ENCODE results near the gene CYB5B. TPM values are rescaled to one million over a fixed set of nuclear protein-coding genes. Genes with fewer than 3 reads are reported as not detected.

CYB5B gene
- total RNA-seq, 4 donors from 2014 or later, result 26.7 to 31.2 (median 29.1) TPM

DNA sequence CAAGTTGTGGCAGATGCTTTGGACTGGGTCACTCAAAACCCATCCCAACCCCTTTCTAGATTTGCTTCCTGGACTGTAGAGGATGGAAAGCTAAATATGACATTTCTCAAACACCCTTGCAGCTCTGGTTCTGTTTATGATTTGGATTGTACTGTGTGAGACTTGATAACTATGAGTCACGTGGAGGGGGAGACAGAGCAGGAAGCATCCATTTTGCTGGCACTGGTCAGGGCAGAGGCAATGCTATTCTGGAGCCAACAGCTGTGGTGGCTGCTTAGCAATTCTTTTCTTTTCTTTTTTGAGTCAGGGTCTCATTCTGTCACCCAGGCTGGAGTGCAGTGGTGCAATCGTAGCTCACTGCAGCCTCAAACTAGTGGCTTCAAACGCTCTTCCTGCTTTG, 25.1 kb upstream of the CYB5B start:
- TF ChIP-seq EP300 (IDR thresholded peaks at IDR 0.05) (no peak), POLR2A (IDR thresholded peaks at IDR 0.05; ENCODE audit: low read depth) (no peak), POLR2AphosphoS5 (IDR thresholded peaks at IDR 0.05) (no peak)
- TF ChIP-seq, protein P1, sequence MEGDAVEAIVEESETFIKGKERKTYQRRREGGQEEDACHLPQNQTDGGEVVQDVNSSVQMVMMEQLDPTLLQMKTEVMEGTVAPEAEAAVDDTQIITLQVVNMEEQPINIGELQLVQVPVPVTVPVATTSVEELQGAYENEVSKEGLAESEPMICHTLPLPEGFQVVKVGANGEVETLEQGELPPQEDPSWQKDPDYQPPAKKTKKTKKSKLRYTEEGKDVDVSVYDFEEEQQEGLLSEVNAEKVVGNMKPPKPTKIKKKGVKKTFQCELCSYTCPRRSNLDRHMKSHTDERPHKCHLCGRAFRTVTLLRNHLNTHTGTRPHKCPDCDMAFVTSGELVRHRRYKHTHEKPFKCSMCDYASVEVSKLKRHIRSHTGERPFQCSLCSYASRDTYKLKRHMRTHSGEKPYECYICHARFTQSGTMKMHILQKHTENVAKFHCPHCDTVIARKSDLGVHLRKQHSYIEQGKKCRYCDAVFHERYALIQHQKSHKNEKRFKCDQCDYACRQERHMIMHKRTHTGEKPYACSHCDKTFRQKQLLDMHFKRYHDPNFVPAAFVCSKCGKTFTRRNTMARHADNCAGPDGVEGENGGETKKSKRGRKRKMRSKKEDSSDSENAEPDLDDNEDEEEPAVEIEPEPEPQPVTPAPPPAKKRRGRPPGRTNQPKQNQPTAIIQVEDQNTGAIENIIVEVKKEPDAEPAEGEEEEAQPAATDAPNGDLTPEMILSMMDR (IDR thresholded peaks at IDR 0.05), result no peak
- Histone ChIP-seq H3K36me3 (no peaks in the 10 kb centered on the region), H3K27me3 (no peaks in the 10 kb centered on the region), H3K4me3 (no peak overlapping the region), H3K4me1 (peaks cover 25 to 40% (median 35%) of the 10 kb centered on the region in 4 donors), H3K27ac (replicated peaks in 1 of 4) (no peak overlapping the region), H3K9me3 (no peaks in the 10 kb centered on the region)
- 59% methylated on average over 3 of the region's 3 CpGs for whole genome bisulfite sequencing
- intact Hi-C loops (cut with DNase I), result loop anchor here (5.0 kb wide), 2 partner anchors 168 to 308 kb away; partner anchors contain the start of gene NFAT5
- no peak for DNase-seq (ENCODE audit: extremely low spot score)

DNA sequence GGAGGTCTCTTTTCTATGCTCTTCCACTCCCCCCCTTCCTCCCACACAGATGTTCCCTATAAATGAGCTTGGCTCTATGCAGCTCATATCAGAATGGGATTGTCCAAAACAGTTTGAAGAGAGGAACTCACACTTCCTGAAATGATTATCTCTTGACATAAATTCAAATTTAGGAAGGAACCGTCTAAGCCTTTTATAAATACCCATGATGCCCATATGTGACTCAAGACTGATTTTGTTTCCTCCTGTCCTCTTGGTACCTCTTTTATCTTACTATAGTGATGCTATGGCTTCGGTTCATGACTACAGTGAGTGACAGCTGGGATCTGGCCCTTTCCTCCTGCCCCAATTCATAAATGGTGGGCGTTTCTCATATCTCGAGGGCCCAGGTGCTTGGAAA, 22.0 kb upstream of the CYB5B start:
- Histone ChIP-seq H3K36me3 (no peaks in the 10 kb centered on the region), H3K4me3 (no peak overlapping the region), H3K4me1 (peaks cover 23 to 29% (median 26%) of the 10 kb centered on the region in 4 donors), H3K27me3 (no peaks in the 10 kb centered on the region), H3K9me3 (no peaks in the 10 kb centered on the region), H3K27ac (replicated peaks in 1 of 4) (no peak overlapping the region)
- TF ChIP-seq, protein P1 (IDR thresholded peaks at IDR 0.05), result no peak
- TF ChIP-seq POLR2A (IDR thresholded peaks at IDR 0.05; ENCODE audit: low read depth) (no peak), EP300 (IDR thresholded peaks at IDR 0.05) (no peak), POLR2AphosphoS5 (IDR thresholded peaks at IDR 0.05) (no peak)
- intact Hi-C loops (cut with DNase I), result no loop called here
- no peak for DNase-seq (ENCODE audit: extremely low spot score)
- 53% methylated on average over 4 of the region's 4 CpGs for WGBS

DNA sequence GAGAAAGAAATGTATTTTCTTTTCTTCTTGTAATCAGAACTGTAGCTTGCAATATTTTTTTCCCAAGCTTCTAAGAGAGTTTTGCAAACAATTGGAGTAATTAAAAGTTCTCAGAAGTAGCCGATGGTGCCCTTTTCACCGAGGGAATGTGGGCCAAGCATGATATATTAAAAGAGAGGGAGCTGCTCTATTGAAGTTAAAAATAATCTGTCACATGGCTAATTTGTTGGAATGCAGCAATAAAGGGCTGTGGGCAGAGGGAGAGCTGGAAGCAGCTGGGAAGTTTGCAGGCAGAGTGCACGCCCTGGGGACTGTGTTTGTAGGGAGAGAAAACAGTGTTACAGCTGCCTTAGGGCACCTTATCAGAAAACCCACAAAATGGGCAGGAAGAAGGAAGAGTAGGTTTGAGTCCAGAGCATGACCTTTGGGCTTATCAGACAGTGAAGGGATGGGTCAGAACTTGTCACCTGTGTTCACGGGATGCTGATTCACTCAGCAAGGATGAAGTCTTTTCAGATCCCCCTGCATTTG, 20.1 kb upstream of the CYB5B start:
- intact Hi-C loops (cut with DNase I), result no loop called here
- H3K4me3 ChIP-seq, result no peak overlapping the region
- peaks cover 13 to 17% (median 15%) of the 10 kb centered on the region in 4 donors for H3K4me1 ChIP-seq
- H3K27me3 ChIP-seq, result no peaks in the 10 kb centered on the region
- TF ChIP-seq POLR2AphosphoS5 (IDR thresholded peaks at IDR 0.05), result peak in 1 of 2 donors; percentile 16
- TF ChIP-seq POLR2A (IDR thresholded peaks at IDR 0.05; ENCODE audit: low read depth), result no peak
- TF ChIP-seq EP300 (IDR thresholded peaks at IDR 0.05), result no peak
- no peaks in the 10 kb centered on the region for H3K36me3 ChIP-seq
- H3K9me3 ChIP-seq, result no peaks in the 10 kb centered on the region
- WGBS, result 19% methylated on average over 4 of the region's 4 CpGs
- peak overlapping the region; percentile 34 to 48 (median 42) for H3K27ac ChIP-seq (replicated peaks in 1 of 4)
- no peak for DNase-seq (ENCODE audit: extremely low spot score)

DNA sequence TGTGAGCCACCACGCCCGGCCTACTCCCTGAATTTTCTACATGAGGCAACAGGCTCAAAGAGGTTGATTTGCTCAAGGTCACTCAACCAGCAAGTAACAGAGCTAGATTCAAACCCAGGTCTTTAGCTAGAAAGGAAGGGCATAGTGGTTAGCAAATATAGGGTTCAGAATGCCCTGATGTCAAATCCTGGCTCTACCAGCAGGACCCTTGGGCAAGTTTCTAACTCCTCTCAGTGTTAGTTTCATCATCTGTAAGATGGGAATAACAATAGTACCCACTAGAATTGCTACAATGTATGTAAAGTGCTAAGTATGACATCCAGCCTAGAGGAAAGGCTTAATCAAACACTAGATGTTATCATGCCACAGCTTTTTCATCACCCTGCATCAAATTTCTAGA, 19.1 kb upstream of the CYB5B start:
- H3K36me3 ChIP-seq, result no peaks in the 10 kb centered on the region
- H3K4me3 ChIP-seq, result no peak overlapping the region
- TF ChIP-seq POLR2AphosphoS5 (IDR thresholded peaks at IDR 0.05) (no peak), POLR2A (IDR thresholded peaks at IDR 0.05; ENCODE audit: low read depth) (no peak), EP300 (IDR thresholded peaks at IDR 0.05) (no peak)
- TF ChIP-seq, protein P1 (IDR thresholded peaks at IDR 0.05), result no peak
- no peaks in the 10 kb centered on the region for H3K9me3 ChIP-seq
- no peaks in the 10 kb centered on the region for H3K27me3 ChIP-seq
- H3K27ac ChIP-seq (replicated peaks in 1 of 4), result peak overlapping the region in 1 of 4 donors; percentile 4
- DNase-seq (ENCODE audit: extremely low spot score), result no peak
- peaks cover 13 to 17% (median 15%) of the 10 kb centered on the region in 4 donors for H3K4me1 ChIP-seq
- intact Hi-C loops (cut with DNase I), result no loop called here
- 94% methylated on average over 2 of the region's 2 CpGs for WGBS

DNA sequence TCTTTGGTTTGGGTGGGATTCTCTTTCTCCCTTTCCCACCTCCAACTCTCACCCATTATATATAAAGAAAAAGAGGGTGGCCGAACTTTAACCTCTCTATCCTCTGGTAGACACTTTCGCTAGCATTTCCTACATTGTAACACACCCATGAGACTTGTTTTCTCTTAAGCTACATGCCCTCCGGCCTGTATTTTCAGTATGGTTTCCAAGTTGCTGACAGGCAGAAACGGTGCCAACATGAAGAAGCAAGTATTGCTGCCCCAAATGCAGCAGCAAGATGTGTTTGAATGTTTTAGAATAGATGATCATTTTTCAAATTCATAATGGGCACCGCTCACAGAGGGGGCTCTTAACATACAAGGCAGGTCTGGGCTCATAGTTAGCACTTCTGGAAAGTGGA, 18.7 kb upstream of the CYB5B start:
- Histone ChIP-seq H3K4me3 (no peak overlapping the region), H3K27me3 (no peaks in the 10 kb centered on the region), H3K9me3 (no peaks in the 10 kb centered on the region), H3K4me1 (peaks cover 13 to 17% (median 15%) of the 10 kb centered on the region in 4 donors), H3K36me3 (no peaks in the 10 kb centered on the region), H3K27ac (replicated peaks in 1 of 4) (no peak overlapping the region)
- DNase-seq (ENCODE audit: extremely low spot score), result no peak
- WGBS, result 64% methylated on average over 5 of the region's 5 CpGs
- TF ChIP-seq POLR2AphosphoS5 (IDR thresholded peaks at IDR 0.05), result no peak
- no peak for TF ChIP-seq POLR2A (IDR thresholded peaks at IDR 0.05; ENCODE audit: low read depth)
- intact Hi-C loops (cut with DNase I), result no loop called here

Data from esophagus muscularis mucosa (tissue), 4 donors.